ENCODE results near the gene MARCHF2. TPM values are rescaled to one million over a fixed set of nuclear protein-coding genes. Genes with fewer than 3 reads are reported as not detected.
"Not testable (repeated sequence)": the region's sequence is repeated elsewhere in the genome, so short reads cannot be mapped to it uniquely, and the experiment has no call there.

The MARCHF2 gene
- total RNA-seq, 1 experiment from 2014 or later = 10.1 TPM

GRCh38 chr19:8371011-8371804 lies 41.9 kb upstream of the MARCHF2 start:
- Histone ChIP-seq H3K4me1 (ENCODE audit: low read length) (no peaks in the 10 kb centered on the region), H3K36me3 (ENCODE audit: insufficient read depth, low read length) (no peaks in the 10 kb centered on the region), H2AFZ (ENCODE audit: low read length) (no peak overlapping the region), H3K9me2 (replicated peaks; ENCODE audit: insufficient read depth, low read length) (no peaks in the 10 kb centered on the region), H3K9me3 (ENCODE audit: low read length) (no peaks in the 10 kb centered on the region), H3K4me2 (ENCODE audit: low read depth, low read length, poor library complexity, severe bottlenecking) (no peak overlapping the region), H3K27ac (ENCODE audit: low read length) (no peak overlapping the region), H4K20me1 (ENCODE audit: insufficient read depth, low read depth, low read length) (no peaks in the 10 kb centered on the region), H3K4me3 (ENCODE audit: low read length) (no peak overlapping the region), H3K79me2 (ENCODE audit: low read length) (no peaks in the 10 kb centered on the region), H3K9ac (ENCODE audit: low read length) (no peak overlapping the region), H3K27me3 (ENCODE audit: low read length) (no peaks in the 10 kb centered on the region)
- no peak for DNase-seq

- H3K27me3 ChIP-seq (ENCODE audit: low read length) = no peaks in the 10 kb centered on the region
- H4K20me1 ChIP-seq (ENCODE audit: insufficient read depth, low read depth, low read length) = no peaks in the 10 kb centered on the region
- no peak overlapping the region for H3K27ac ChIP-seq (ENCODE audit: low read length)
- H3K9ac ChIP-seq (ENCODE audit: low read length) = no peak overlapping the region
- H3K4me2 ChIP-seq (ENCODE audit: low read depth, low read length, poor library complexity, severe bottlenecking) = no peak overlapping the region
- no peaks in the 10 kb centered on the region for H3K4me1 ChIP-seq (ENCODE audit: low read length)
- no peaks in the 10 kb centered on the region for H3K79me2 ChIP-seq (ENCODE audit: low read length)
- no peak overlapping the region for H3K4me3 ChIP-seq (ENCODE audit: low read length)
- H3K9me3 ChIP-seq (ENCODE audit: low read length) = no peaks in the 10 kb centered on the region
- no peaks in the 10 kb centered on the region for H3K36me3 ChIP-seq (ENCODE audit: insufficient read depth, low read length)
- no peaks in the 10 kb centered on the region for H3K9me2 ChIP-seq (replicated peaks; ENCODE audit: insufficient read depth, low read length)
- H2AFZ ChIP-seq (ENCODE audit: low read length) = no peak overlapping the region
- no peak for DNase-seq
These were observed 39.0 kb upstream of the MARCHF2 start for GRCh38 chr19:8373867-8374813.

GRCh38 chr19:8375766-8376165 lies 37.3 kb upstream of the MARCHF2 start:
- H3K36me3 ChIP-seq (ENCODE audit: insufficient read depth, low read length); H3K4me1 ChIP-seq (ENCODE audit: low read length); H3K9ac ChIP-seq (ENCODE audit: low read length); H3K27ac ChIP-seq (ENCODE audit: low read length); H3K4me2 ChIP-seq (ENCODE audit: low read depth, low read length, poor library complexity, severe bottlenecking); H3K27me3 ChIP-seq (ENCODE audit: low read length); DNase-seq; H2AFZ ChIP-seq (ENCODE audit: low read length); H3K4me3 ChIP-seq (ENCODE audit: low read length); H3K9me3 ChIP-seq (ENCODE audit: low read length); H4K20me1 ChIP-seq (ENCODE audit: insufficient read depth, low read depth, low read length); H3K79me2 ChIP-seq (ENCODE audit: low read length); H3K9me2 ChIP-seq (replicated peaks; ENCODE audit: insufficient read depth, low read length): not testable (repeated sequence)

GRCh38 chr19:8376373-8376974 lies 36.6 kb upstream of the MARCHF2 start:
- not testable (repeated sequence) for H4K20me1 ChIP-seq (ENCODE audit: insufficient read depth, low read depth, low read length); H3K9me2 ChIP-seq (replicated peaks; ENCODE audit: insufficient read depth, low read length); H3K4me3 ChIP-seq (ENCODE audit: low read length); H3K4me2 ChIP-seq (ENCODE audit: low read depth, low read length, poor library complexity, severe bottlenecking); H3K79me2 ChIP-seq (ENCODE audit: low read length); H2AFZ ChIP-seq (ENCODE audit: low read length); H3K27ac ChIP-seq (ENCODE audit: low read length); H3K4me1 ChIP-seq (ENCODE audit: low read length); H3K27me3 ChIP-seq (ENCODE audit: low read length); H3K36me3 ChIP-seq (ENCODE audit: insufficient read depth, low read length); H3K9ac ChIP-seq (ENCODE audit: low read length); DNase-seq; H3K9me3 ChIP-seq (ENCODE audit: low read length)

- no peaks in the 10 kb centered on the region for H3K9me3 ChIP-seq (ENCODE audit: low read length)
- no peak overlapping the region for H3K9ac ChIP-seq (ENCODE audit: low read length)
- H3K27me3 ChIP-seq (ENCODE audit: low read length) = no peaks in the 10 kb centered on the region
- no peak overlapping the region for H3K27ac ChIP-seq (ENCODE audit: low read length)
- no peak for DNase-seq
- H2AFZ ChIP-seq (ENCODE audit: low read length) = no peak overlapping the region
- H3K4me2 ChIP-seq (ENCODE audit: low read depth, low read length, poor library complexity, severe bottlenecking) = no peak overlapping the region
- no peaks in the 10 kb centered on the region for H3K79me2 ChIP-seq (ENCODE audit: low read length)
- no peaks in the 10 kb centered on the region for H3K36me3 ChIP-seq (ENCODE audit: insufficient read depth, low read length)
- H3K4me1 ChIP-seq (ENCODE audit: low read length) = no peaks in the 10 kb centered on the region
- no peaks in the 10 kb centered on the region for H4K20me1 ChIP-seq (ENCODE audit: insufficient read depth, low read depth, low read length)
- H3K4me3 ChIP-seq (ENCODE audit: low read length) = no peak overlapping the region
- H3K9me2 ChIP-seq (replicated peaks; ENCODE audit: insufficient read depth, low read length) = no peaks in the 10 kb centered on the region
These were observed 35.5 kb upstream of the MARCHF2 start for GRCh38 chr19:8377598-8377997.

GRCh38 chr19:8379156-8379891 lies 33.8 kb upstream of the MARCHF2 start:
- not testable (repeated sequence) for H3K4me3 ChIP-seq (ENCODE audit: low read length); H2AFZ ChIP-seq (ENCODE audit: low read length); H4K20me1 ChIP-seq (ENCODE audit: insufficient read depth, low read depth, low read length); H3K9ac ChIP-seq (ENCODE audit: low read length); H3K27ac ChIP-seq (ENCODE audit: low read length); H3K4me1 ChIP-seq (ENCODE audit: low read length); H3K9me3 ChIP-seq (ENCODE audit: low read length); H3K27me3 ChIP-seq (ENCODE audit: low read length); H3K79me2 ChIP-seq (ENCODE audit: low read length); H3K9me2 ChIP-seq (replicated peaks; ENCODE audit: insufficient read depth, low read length); H3K36me3 ChIP-seq (ENCODE audit: insufficient read depth, low read length); H3K4me2 ChIP-seq (ENCODE audit: low read depth, low read length, poor library complexity, severe bottlenecking); DNase-seq

- not testable (repeated sequence) for DNase-seq; H4K20me1 ChIP-seq (ENCODE audit: insufficient read depth, low read depth, low read length); H3K9me3 ChIP-seq (ENCODE audit: low read length); H3K9ac ChIP-seq (ENCODE audit: low read length); H3K79me2 ChIP-seq (ENCODE audit: low read length); H3K27me3 ChIP-seq (ENCODE audit: low read length); H2AFZ ChIP-seq (ENCODE audit: low read length); H3K36me3 ChIP-seq (ENCODE audit: insufficient read depth, low read length); H3K4me3 ChIP-seq (ENCODE audit: low read length); H3K4me2 ChIP-seq (ENCODE audit: low read depth, low read length, poor library complexity, severe bottlenecking); H3K4me1 ChIP-seq (ENCODE audit: low read length); H3K27ac ChIP-seq (ENCODE audit: low read length); H3K9me2 ChIP-seq (replicated peaks; ENCODE audit: insufficient read depth, low read length)
These were observed 28.5 kb upstream of the MARCHF2 start for GRCh38 chr19:8384569-8384968.

GRCh38 chr19:8385103-8385502 lies 28.0 kb upstream of the MARCHF2 start:
- not testable (repeated sequence) for H4K20me1 ChIP-seq (ENCODE audit: insufficient read depth, low read depth, low read length); H3K4me1 ChIP-seq (ENCODE audit: low read length); H3K27me3 ChIP-seq (ENCODE audit: low read length); H3K9me2 ChIP-seq (replicated peaks; ENCODE audit: insufficient read depth, low read length); H2AFZ ChIP-seq (ENCODE audit: low read length); H3K9ac ChIP-seq (ENCODE audit: low read length); H3K27ac ChIP-seq (ENCODE audit: low read length); DNase-seq; H3K79me2 ChIP-seq (ENCODE audit: low read length); H3K36me3 ChIP-seq (ENCODE audit: insufficient read depth, low read length); H3K4me3 ChIP-seq (ENCODE audit: low read length); H3K4me2 ChIP-seq (ENCODE audit: low read depth, low read length, poor library complexity, severe bottlenecking); H3K9me3 ChIP-seq (ENCODE audit: low read length)
